ENCODE data around the gene HOGA1.

The HOGA1 gene

DNA sequence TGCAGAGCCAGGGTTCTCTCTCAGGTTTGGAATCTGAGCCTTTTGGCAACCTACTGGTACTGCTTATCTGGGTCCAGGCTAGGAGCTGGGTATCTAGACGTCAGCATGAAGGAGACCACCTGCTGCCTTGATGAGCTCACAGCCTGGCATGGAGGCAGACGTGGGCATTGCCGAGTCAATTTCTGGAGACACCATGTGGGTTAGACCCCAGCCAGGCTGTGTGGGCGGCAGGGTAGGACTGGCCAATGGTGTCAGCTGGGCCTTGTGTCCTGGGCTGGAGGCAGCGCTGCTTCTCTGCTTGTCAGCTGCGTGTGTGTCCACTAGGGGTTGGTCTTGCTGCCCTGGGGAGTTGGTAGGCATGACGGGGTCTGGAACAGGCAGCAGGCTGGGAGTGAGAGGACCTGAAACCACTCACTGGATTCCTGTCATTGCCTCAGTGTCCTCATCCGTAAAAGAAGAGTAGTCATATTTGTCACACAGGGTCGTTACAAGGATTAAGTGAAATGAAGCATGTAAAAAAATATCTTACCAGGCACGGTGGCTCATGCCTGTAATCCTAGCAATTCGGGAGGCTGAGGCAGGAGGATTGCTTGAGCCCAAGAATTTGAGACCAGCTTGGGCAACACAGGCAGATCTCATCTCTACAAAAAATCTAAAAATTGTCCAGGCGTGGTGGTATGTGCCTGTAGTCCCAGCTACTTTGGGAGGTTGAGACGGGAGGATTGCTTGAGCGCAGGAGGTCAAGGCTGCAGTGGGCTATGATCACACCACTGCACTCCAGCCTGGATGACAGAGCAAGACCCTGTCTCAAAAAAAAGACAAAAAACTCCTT lies 43.3 kb upstream of the HOGA1 start:
- no peak overlapping the region for H3K4me3 ChIP-seq (ENCODE audit: low read length)
- DNase-seq (ENCODE audit: low read depth) = no peak
- TF ChIP-seq, protein P1, sequence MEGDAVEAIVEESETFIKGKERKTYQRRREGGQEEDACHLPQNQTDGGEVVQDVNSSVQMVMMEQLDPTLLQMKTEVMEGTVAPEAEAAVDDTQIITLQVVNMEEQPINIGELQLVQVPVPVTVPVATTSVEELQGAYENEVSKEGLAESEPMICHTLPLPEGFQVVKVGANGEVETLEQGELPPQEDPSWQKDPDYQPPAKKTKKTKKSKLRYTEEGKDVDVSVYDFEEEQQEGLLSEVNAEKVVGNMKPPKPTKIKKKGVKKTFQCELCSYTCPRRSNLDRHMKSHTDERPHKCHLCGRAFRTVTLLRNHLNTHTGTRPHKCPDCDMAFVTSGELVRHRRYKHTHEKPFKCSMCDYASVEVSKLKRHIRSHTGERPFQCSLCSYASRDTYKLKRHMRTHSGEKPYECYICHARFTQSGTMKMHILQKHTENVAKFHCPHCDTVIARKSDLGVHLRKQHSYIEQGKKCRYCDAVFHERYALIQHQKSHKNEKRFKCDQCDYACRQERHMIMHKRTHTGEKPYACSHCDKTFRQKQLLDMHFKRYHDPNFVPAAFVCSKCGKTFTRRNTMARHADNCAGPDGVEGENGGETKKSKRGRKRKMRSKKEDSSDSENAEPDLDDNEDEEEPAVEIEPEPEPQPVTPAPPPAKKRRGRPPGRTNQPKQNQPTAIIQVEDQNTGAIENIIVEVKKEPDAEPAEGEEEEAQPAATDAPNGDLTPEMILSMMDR (IDR thresholded peaks at IDR 0.05; ENCODE audit: insufficient read depth, low read depth, low read length, missing control alignments) = no peak

DNA sequence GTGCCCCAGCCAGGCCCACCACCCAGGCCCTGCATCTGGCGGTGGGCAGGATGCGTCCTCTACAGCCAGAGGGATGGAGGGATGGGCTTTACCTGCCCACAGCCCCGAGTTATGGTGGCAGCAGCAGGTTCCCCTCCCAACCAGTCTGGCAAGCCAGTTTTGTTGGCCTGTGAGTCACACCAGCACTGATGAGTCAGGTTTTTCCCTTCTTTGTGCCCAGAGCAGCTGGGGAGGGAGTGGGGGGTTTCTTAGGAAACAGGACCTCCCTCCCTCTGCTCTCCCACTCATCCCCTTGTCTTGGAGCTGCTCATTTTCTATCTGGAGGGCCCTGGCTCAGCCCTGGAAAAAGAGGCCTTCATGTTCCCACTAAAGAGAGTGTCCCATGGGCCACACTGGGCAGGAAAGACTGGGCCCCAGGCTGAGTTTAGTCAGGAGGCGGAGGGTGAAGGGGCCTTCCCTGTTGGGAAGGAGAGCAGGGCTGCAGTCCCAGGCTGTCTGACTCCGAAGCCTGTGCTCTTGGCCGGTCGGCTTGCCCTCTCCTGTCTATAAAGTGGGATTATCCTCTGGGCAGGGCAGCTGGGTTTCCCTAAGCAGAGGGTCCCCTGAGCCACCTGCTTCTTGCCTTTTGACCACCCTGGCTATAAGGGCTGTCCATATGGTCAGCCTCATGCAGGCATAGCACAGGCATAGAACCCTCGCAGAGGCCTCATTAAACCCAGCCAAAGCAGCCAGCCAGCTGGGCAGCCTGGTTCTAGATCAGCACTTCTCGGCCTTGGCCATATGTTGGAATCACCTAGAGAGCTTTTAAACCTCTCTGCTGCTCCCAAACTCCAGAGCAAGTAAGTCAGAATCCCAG lies 41.8 kb upstream of the HOGA1 start:
- DNase-seq (ENCODE audit: low read depth) = peak; percentile 97
- TF ChIP-seq, protein P1 (IDR thresholded peaks at IDR 0.05; ENCODE audit: insufficient read depth, low read depth, low read length, missing control alignments) = no peak
- H3K4me3 ChIP-seq (ENCODE audit: low read length) = no peak overlapping the region

DNA sequence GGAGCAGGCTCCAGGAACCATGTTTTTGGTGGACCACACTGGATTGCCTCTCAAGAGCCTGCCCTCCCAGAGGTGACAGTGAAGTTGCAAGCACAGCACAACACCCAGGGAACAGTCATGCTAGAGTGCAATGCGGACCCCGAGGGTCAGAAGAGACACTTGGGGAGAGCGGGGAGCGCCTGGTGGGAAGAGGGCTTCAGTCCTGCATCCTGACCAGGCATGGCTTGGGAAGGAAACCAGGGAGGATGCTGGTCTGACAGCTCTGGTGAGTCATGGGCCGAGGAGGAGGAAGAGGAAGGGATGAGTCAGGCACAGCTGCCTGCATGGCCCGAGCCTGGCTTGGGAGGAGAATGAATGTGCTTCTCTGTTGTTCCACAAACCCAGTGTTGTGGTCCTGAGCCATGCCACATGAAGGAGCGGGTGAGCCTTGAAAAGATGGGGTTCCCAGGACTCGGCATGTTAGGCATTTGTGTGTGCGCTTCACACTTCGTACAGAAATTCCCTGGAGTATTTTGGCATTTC lies 41.1 kb upstream of the HOGA1 start:
- TF ChIP-seq, protein P1 (IDR thresholded peaks at IDR 0.05; ENCODE audit: insufficient read depth, low read depth, low read length, missing control alignments) = no peak
- H3K4me3 ChIP-seq (ENCODE audit: low read length) = no peak overlapping the region
- peak; percentile 97 for DNase-seq (ENCODE audit: low read depth)

DNA sequence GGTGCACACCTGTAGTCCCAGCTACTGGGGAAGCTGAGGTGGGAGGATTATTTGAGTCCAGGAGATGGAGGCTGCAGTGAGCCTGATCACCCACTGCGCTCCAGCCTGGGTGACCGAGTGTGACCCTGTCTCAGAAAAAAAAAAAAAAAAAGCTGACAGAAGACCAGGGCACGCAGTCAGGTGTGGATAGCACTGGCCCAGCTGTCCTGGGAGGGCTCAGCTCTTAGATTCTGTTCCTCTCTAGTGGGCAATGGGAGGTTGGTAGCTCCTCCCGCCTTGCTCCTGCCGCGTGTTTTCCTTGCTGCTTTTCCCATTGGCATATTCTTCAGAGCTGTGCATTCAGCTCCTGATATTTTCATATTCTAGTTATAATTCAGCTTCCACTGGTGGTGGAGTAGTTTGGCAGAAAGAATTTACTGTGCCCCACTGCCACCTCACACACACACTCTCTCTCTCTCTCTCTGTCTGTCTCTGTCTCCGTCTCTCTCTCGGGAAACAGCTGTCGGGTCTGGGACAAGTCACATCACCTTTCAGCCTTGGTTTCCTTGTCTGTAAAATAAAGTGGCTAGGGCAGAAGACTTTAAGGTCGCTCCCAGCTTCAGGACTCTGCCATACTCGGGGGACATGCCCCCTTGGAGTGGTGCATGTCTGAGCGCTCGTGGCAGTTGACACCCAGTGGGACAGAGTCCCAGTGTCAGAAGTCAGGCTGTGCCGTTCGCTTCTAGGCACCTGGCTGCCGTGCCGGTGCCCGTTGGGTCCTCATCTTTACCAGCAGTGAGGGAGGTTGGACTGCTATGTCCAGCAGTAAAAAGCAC lies 37.5 kb upstream of the HOGA1 start:
- TF ChIP-seq, protein P1 (IDR thresholded peaks at IDR 0.05; ENCODE audit: insufficient read depth, low read depth, low read length, missing control alignments) = no peak
- H3K4me3 ChIP-seq (ENCODE audit: low read length) = no peak overlapping the region
- no peak for DNase-seq (ENCODE audit: low read depth)

DNA sequence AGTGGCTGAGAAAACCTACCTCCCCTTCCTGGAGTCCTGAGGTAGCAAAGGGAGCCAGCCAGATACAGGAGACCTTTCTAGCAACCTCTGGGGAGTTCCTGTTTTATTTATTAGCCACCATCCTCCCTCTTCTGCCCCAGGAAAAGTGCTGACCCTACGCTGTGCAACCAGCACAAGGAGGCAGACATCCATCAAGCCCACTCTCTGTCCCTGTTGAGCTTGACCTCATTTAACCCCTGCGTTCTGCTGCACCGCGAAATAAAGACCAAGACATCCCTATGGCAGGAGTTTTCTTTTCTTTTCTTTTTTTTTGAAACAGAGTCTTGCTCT lies 37.0 kb upstream of the HOGA1 start:
- DNase-seq (ENCODE audit: low read depth) = no peak
- TF ChIP-seq, protein P1 (IDR thresholded peaks at IDR 0.05; ENCODE audit: insufficient read depth, low read depth, low read length, missing control alignments) = no peak
- no peak overlapping the region for H3K4me3 ChIP-seq (ENCODE audit: low read length)

DNA sequence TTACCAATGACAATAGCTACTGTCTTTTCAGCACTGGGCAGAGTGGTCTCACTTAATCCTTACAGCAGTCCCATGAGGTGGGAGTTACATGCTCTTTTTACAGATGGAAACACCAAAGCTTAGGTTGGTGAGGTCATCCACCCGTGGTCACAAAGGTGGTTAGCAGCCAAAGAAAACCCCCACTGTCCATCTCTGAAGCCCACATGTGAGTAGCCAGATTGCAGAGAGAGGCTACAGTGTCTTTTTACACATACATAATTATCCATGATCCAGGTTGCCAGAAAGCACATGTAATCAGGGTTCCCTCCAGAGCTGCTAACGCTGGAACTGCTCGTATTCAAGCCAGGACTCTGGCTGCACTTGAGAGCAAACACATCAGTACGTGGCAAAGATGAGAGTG lies 36.2 kb upstream of the HOGA1 start:
- DNase-seq (ENCODE audit: low read depth) = no peak
- TF ChIP-seq, protein P1 (IDR thresholded peaks at IDR 0.05; ENCODE audit: insufficient read depth, low read depth, low read length, missing control alignments) = no peak
- no peak overlapping the region for H3K4me3 ChIP-seq (ENCODE audit: low read length)
